Fibroblast of lung (primary cell): ENCODE data around the gene POTEE.
"Not testable (repeated sequence)": the region's sequence is repeated elsewhere in the genome, so short reads cannot be mapped to it uniquely, and the experiment has no call there.

Experiments used
- EZH2 ChIP-seq: IDR thresholded peaks from 2 replicates; pipeline ENCODE4 v1.5.1; 2012; ENCODE audit warnings: low read length, control low read depth, mild to moderate bottlenecking; ENCODE audit errors: missing control alignments
- TF ChIP-seq, protein P1 (sequence below), 2 donors: IDR thresholded peaks in 1 of 2; conservative IDR thresholded peaks in 1 of 2; 1 replicate in 1 of 2; 2 replicates in 1 of 2; pipeline ENCODE4 v1.5.1; 2011 to 2012; ENCODE audit warnings: low read length in 2 of 2, control low read depth in 1 of 2, inconsistent platforms in 1 of 2, low read depth in 1 of 2, mild to moderate bottlenecking in 1 of 2

GRCh38 chr2:131210434-131211211, 1.3 kb downstream of the POTEE start:
- TF ChIP-seq, protein P1, sequence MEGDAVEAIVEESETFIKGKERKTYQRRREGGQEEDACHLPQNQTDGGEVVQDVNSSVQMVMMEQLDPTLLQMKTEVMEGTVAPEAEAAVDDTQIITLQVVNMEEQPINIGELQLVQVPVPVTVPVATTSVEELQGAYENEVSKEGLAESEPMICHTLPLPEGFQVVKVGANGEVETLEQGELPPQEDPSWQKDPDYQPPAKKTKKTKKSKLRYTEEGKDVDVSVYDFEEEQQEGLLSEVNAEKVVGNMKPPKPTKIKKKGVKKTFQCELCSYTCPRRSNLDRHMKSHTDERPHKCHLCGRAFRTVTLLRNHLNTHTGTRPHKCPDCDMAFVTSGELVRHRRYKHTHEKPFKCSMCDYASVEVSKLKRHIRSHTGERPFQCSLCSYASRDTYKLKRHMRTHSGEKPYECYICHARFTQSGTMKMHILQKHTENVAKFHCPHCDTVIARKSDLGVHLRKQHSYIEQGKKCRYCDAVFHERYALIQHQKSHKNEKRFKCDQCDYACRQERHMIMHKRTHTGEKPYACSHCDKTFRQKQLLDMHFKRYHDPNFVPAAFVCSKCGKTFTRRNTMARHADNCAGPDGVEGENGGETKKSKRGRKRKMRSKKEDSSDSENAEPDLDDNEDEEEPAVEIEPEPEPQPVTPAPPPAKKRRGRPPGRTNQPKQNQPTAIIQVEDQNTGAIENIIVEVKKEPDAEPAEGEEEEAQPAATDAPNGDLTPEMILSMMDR (conservative IDR thresholded peaks at IDR 0.05 in 1 of 2, IDR thresholded peaks at IDR 0.05 in 1 of 2; ENCODE audit: low read depth in 1 of 2, low read length in 2 of 2), result not testable (repeated sequence)
- not testable (repeated sequence) for TF ChIP-seq EZH2
